HCT116 (cell line): ENCODE results near the gene TAL2.

Experiments used
- CEBPB ChIP-seq: IDR thresholded peaks from 2 replicates; pipeline ENCODE4 v1.6.1; 2012; ENCODE audit warnings: low read depth
- EGR1 ChIP-seq: IDR thresholded peaks from 2 replicates; pipeline ENCODE4 v1.6.1; 2012; ENCODE audit warnings: low read depth
- EZH2 ChIP-seq: fragments of 200-600 bp; sonication (generic); IDR thresholded peaks from 2 replicates; pipeline ENCODE4 v1.6.1; 2017; ENCODE audit warnings: antibody characterized with exemption, mixed run types
- POLR2A ChIP-seq: IDR thresholded peaks from 2 replicates; pipeline ENCODE4 v1.7.0; 2011; ENCODE audit warnings: borderline replicate concordance; ENCODE audit not compliant: insufficient read depth, insufficient read length; ENCODE audit errors: extremely low read depth
- POLR2AphosphoS5 ChIP-seq: IDR thresholded peaks from 2 replicates; pipeline ENCODE4 v1.6.1; 2011; ENCODE audit warnings: mild to moderate bottlenecking, low read depth, low read length, moderate library complexity
- RAD21 ChIP-seq: IDR thresholded peaks from 2 replicates; pipeline ENCODE4 v1.6.1; 2012; ENCODE audit warnings: low read depth, mild to moderate bottlenecking
- SP1 ChIP-seq: IDR thresholded peaks from 2 replicates; pipeline ENCODE4 v1.6.1; 2012; ENCODE audit warnings: low read depth
- YY1 ChIP-seq: IDR thresholded peaks from 2 replicates; pipeline ENCODE4 v1.6.1; 2011; ENCODE audit warnings: low read length, low read depth, moderate library complexity, mild to moderate bottlenecking; ENCODE audit not compliant: insufficient replicate concordance; ENCODE audit errors: extremely low read depth
- ZFX ChIP-seq: fragments of 450-650 bp; IDR thresholded peaks from 2 replicates; pipeline ENCODE4 v1.6.1; 2017
- ZNF274 ChIP-seq: fragments of 200-500 bp; sonication (Bioruptor generic); IDR thresholded peaks from 2 replicates; pipeline ENCODE4 v1.6.1; 2014; ENCODE audit warnings: mild to moderate bottlenecking, low read depth, low read length, inconsistent platforms
- TF ChIP-seq, protein P1 (sequence below), 3 experiments: fragments of 200-600 bp in 1 of 3; sonication (generic) in 1 of 3; IDR thresholded peaks in 2 of 3; conservative IDR thresholded peaks in 1 of 3; 2 replicates each; pipeline ENCODE4 v1.5.1; 2012 to 2017; ENCODE audit warnings: low read depth in 2 of 3, low read length in 2 of 3, antibody characterized with exemption in 1 of 3, borderline replicate concordance in 1 of 3, control low read depth in 1 of 3, mild to moderate bottlenecking in 1 of 3, mixed read lengths in 1 of 3, mixed run types in 1 of 3, moderate library complexity in 1 of 3; ENCODE audit not compliant: insufficient read depth in 1 of 3
- TF ChIP-seq, protein P2 (sequence below): IDR thresholded peaks from 2 replicates; pipeline ENCODE4 v1.6.1; 2012; ENCODE audit warnings: low read depth
- TF ChIP-seq, protein P3 (sequence below): IDR thresholded peaks from 2 replicates; pipeline ENCODE4 v1.6.1; 2011; ENCODE audit warnings: mild to moderate bottlenecking, low read length, moderate library complexity; ENCODE audit not compliant: insufficient replicate concordance; ENCODE audit errors: extremely low read depth

DNA sequence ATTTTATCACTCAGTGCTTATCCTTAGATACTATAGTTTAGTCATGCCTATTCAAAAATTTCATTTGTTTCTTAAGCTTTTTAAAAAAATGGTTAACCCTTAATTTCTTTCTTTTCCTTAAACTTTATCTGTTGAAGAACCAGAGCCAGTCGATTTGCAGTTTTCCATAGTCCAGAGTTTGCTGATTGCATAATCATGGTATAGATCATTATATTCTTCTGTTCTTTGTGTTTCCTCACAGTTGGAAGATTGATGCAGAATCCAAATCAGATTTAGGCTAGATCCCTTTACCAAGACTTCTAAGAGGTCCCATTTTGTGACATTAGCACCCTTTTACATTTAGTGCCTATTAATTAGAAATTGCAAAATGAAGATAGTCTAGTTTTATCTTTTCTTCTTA is 50.0 kb downstream of the TAL2 start:
- TF ChIP-seq EZH2 (no peak), POLR2A (no peak), YY1 (no peak), RAD21 (no peak), CEBPB (no peak), ZNF274 (no peak), SP1 (no peak), ZFX (no peak), POLR2AphosphoS5 (no peak), EGR1 (no peak)
- TF ChIP-seq, protein P1, sequence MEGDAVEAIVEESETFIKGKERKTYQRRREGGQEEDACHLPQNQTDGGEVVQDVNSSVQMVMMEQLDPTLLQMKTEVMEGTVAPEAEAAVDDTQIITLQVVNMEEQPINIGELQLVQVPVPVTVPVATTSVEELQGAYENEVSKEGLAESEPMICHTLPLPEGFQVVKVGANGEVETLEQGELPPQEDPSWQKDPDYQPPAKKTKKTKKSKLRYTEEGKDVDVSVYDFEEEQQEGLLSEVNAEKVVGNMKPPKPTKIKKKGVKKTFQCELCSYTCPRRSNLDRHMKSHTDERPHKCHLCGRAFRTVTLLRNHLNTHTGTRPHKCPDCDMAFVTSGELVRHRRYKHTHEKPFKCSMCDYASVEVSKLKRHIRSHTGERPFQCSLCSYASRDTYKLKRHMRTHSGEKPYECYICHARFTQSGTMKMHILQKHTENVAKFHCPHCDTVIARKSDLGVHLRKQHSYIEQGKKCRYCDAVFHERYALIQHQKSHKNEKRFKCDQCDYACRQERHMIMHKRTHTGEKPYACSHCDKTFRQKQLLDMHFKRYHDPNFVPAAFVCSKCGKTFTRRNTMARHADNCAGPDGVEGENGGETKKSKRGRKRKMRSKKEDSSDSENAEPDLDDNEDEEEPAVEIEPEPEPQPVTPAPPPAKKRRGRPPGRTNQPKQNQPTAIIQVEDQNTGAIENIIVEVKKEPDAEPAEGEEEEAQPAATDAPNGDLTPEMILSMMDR (IDR thresholded peaks at IDR 0.05 in 2 of 3, conservative IDR thresholded peaks at IDR 0.05 in 1 of 3; ENCODE audit: borderline replicate concordance in 1 of 3, insufficient read depth in 1 of 3, low read depth in 2 of 3, low read length in 2 of 3), result no peak
- TF ChIP-seq, protein P2, sequence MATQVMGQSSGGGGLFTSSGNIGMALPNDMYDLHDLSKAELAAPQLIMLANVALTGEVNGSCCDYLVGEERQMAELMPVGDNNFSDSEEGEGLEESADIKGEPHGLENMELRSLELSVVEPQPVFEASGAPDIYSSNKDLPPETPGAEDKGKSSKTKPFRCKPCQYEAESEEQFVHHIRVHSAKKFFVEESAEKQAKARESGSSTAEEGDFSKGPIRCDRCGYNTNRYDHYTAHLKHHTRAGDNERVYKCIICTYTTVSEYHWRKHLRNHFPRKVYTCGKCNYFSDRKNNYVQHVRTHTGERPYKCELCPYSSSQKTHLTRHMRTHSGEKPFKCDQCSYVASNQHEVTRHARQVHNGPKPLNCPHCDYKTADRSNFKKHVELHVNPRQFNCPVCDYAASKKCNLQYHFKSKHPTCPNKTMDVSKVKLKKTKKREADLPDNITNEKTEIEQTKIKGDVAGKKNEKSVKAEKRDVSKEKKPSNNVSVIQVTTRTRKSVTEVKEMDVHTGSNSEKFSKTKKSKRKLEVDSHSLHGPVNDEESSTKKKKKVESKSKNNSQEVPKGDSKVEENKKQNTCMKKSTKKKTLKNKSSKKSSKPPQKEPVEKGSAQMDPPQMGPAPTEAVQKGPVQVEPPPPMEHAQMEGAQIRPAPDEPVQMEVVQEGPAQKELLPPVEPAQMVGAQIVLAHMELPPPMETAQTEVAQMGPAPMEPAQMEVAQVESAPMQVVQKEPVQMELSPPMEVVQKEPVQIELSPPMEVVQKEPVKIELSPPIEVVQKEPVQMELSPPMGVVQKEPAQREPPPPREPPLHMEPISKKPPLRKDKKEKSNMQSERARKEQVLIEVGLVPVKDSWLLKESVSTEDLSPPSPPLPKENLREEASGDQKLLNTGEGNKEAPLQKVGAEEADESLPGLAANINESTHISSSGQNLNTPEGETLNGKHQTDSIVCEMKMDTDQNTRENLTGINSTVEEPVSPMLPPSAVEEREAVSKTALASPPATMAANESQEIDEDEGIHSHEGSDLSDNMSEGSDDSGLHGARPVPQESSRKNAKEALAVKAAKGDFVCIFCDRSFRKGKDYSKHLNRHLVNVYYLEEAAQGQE, result no peak
- TF ChIP-seq, protein P3, sequence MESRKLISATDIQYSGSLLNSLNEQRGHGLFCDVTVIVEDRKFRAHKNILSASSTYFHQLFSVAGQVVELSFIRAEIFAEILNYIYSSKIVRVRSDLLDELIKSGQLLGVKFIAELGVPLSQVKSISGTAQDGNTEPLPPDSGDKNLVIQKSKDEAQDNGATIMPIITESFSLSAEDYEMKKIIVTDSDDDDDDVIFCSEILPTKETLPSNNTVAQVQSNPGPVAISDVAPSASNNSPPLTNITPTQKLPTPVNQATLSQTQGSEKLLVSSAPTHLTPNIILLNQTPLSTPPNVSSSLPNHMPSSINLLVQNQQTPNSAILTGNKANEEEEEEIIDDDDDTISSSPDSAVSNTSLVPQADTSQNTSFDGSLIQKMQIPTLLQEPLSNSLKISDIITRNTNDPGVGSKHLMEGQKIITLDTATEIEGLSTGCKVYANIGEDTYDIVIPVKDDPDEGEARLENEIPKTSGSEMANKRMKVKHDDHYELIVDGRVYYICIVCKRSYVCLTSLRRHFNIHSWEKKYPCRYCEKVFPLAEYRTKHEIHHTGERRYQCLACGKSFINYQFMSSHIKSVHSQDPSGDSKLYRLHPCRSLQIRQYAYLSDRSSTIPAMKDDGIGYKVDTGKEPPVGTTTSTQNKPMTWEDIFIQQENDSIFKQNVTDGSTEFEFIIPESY, result no peak
